Epithelial cell of prostate (primary cell): Measurements from ENCODE around the gene EPHX1.

Experiments
- DNase-seq: peaks from one replicate; pipeline ENCODE4 v3.0.0-alpha.2; 2011; ENCODE audit warnings: low read depth, low spot score
- H3K27ac ChIP-seq: fragments of 450-650 bp; 2 replicates; pipeline ENCODE4 v1.5.1; 2017; ENCODE audit warnings: mild to moderate bottlenecking

The EPHX1 gene

GRCh38 chr1:225840223-225840610 is 30.3 kb downstream of the EPHX1 start:
- DNase-seq = no peak
- no peak overlapping the region for H3K27ac ChIP-seq

- DNase-seq = no peak
- no peak overlapping the region for H3K27ac ChIP-seq
Measured at GRCh38 chr1:225840713-225841112, 30.8 kb downstream of the EPHX1 start.

GRCh38 chr1:225842074-225842473 is 32.1 kb downstream of the EPHX1 start:
- no peak for DNase-seq
- no peak overlapping the region for H3K27ac ChIP-seq

- H3K27ac ChIP-seq = no peak overlapping the region
- no peak for DNase-seq
Measured at GRCh38 chr1:225842788-225843425, 33.0 kb downstream of the EPHX1 start.

GRCh38 chr1:225843426-225843795 is 33.5 kb downstream of the EPHX1 start:
- DNase-seq = no peak
- H3K27ac ChIP-seq = no peak overlapping the region

- DNase-seq = no peak
- no peak overlapping the region for H3K27ac ChIP-seq
Measured at GRCh38 chr1:225844236-225845061, 34.5 kb downstream of the EPHX1 start.

- no peak overlapping the region for H3K27ac ChIP-seq
- no peak for DNase-seq
Measured at GRCh38 chr1:225845097-225845496, 35.2 kb downstream of the EPHX1 start.

- DNase-seq = peak; percentile 16
Measured at GRCh38 chr1:225845571-225846259, 35.8 kb downstream of the EPHX1 start.

GRCh38 chr1:225846331-225847310 is 36.7 kb downstream of the EPHX1 start:
- DNase-seq = no peak
- H3K27ac ChIP-seq = no peak overlapping the region

More at GRCh38 chr1:225845571-225846259, 35.8 kb downstream of the EPHX1 start:
- no peak overlapping the region for H3K27ac ChIP-seq

GRCh38 chr1:225847610-225848009 is 37.7 kb downstream of the EPHX1 start:
- no peak overlapping the region for H3K27ac ChIP-seq
- DNase-seq = no peak

GRCh38 chr1:225848030-225848955 is 38.4 kb downstream of the EPHX1 start:
- no peak for DNase-seq
- no peak overlapping the region for H3K27ac ChIP-seq

GRCh38 chr1:225849925-225850324 is 40.0 kb downstream of the EPHX1 start:
- no peak overlapping the region for H3K27ac ChIP-seq
- no peak for DNase-seq

- H3K27ac ChIP-seq = no peak overlapping the region
- no peak for DNase-seq
Measured at GRCh38 chr1:225850370-225850769, 40.4 kb downstream of the EPHX1 start.

GRCh38 chr1:225851805-225852204 is 41.9 kb downstream of the EPHX1 start:
- H3K27ac ChIP-seq = no peak overlapping the region
- DNase-seq = no peak

- no peak for DNase-seq
- no peak overlapping the region for H3K27ac ChIP-seq
Measured at GRCh38 chr1:225852413-225853124, 42.6 kb downstream of the EPHX1 start.

- no peak overlapping the region for H3K27ac ChIP-seq
- no peak for DNase-seq
Measured at GRCh38 chr1:225853441-225853840, 43.5 kb downstream of the EPHX1 start.

GRCh38 chr1:225855503-225856300 is 45.8 kb downstream of the EPHX1 start:
- no peak overlapping the region for H3K27ac ChIP-seq
- no peak for DNase-seq

GRCh38 chr1:225857256-225857655 is 47.3 kb downstream of the EPHX1 start:
- H3K27ac ChIP-seq = no peak overlapping the region
- no peak for DNase-seq
